ENCODE data around the gene PHLDA3. TPM values are rescaled to one million over a fixed set of nuclear protein-coding genes. Genes with fewer than 3 reads are reported as not detected.

The PHLDA3 gene
- total RNA-seq, 1 donor from 2014 or later = 150 TPM

GRCh38 chr1:201469645-201470074, 672 bp upstream of the PHLDA3 start:
- DNase-seq (ENCODE audit: low read depth) (no peak), FAIRE-seq (no peak)
- H3K9me3 ChIP-seq (ENCODE audit: insufficient read depth, low read depth, low read length) = no peaks in the 10 kb centered on the region
- peak overlapping the region; percentile 75 for H3K27ac Mint-ChIP-seq (ENCODE audit: unreplicated experiment)
- peak overlapping the region; percentile 96 for H3K4me3 ChIP-seq (ENCODE audit: insufficient read depth, low read depth, low read length)
- peak overlapping the region; percentile 99 for H3K4me2 ChIP-seq (ENCODE audit: low read length)
- peak overlapping the region; percentile 69 for H2AFZ ChIP-seq (ENCODE audit: low read depth, low read length)
- peak overlapping the region; percentile 89 for H3K27ac ChIP-seq (ENCODE audit: low read depth, low read length)
- no peak for TF ChIP-seq EZH2 (IDR thresholded peaks at IDR 0.05; ENCODE audit: insufficient read depth, low read length)
- TF ChIP-seq CTCF (IDR thresholded peaks at IDR 0.05; ENCODE audit: insufficient read depth, low read depth, low read length) = no peak
- peaks cover 36% of the 10 kb centered on the region for H4K20me1 ChIP-seq (ENCODE audit: insufficient read depth, low read length)
- H3K4me3 Mint-ChIP-seq (ENCODE audit: unreplicated experiment) = peak overlapping the region; percentile 92
- H3K27me3 Mint-ChIP-seq (ENCODE audit: low read depth, unreplicated experiment) = peaks cover 3% of the 10 kb centered on the region
- peaks cover 25% of the 10 kb centered on the region for H3K4me1 ChIP-seq (ENCODE audit: insufficient read depth, low read length)
- H3K36me3 ChIP-seq (ENCODE audit: insufficient read depth, low read length) = peaks cover 7% of the 10 kb centered on the region
- peaks cover 17% of the 10 kb centered on the region for H3K4me1 Mint-ChIP-seq (ENCODE audit: low read depth, unreplicated experiment)
- peak overlapping the region; percentile 97 for H3K9ac ChIP-seq (ENCODE audit: low read length)
- no peaks in the 10 kb centered on the region for H3K9me3 Mint-ChIP-seq (ENCODE audit: unreplicated experiment)
- peaks cover 10% of the 10 kb centered on the region for H3K36me3 Mint-ChIP-seq (ENCODE audit: low read depth, unreplicated experiment)
- peaks cover 43% of the 10 kb centered on the region for H3K79me2 ChIP-seq (ENCODE audit: insufficient read depth, low read length)
- no peaks in the 10 kb centered on the region for H3K27me3 ChIP-seq (ENCODE audit: insufficient read depth, low read length)

GRCh38 chr1:201468501-201468843, 516 bp downstream of the PHLDA3 start:
- FAIRE-seq = no peak
- TF ChIP-seq EZH2 (IDR thresholded peaks at IDR 0.05; ENCODE audit: insufficient read depth, low read length) = no peak
- TF ChIP-seq CTCF (IDR thresholded peaks at IDR 0.05; ENCODE audit: insufficient read depth, low read depth, low read length) = no peak
- Histone ChIP-seq H3K27ac (ENCODE audit: low read depth, low read length) (peak overlapping the region; percentile 89), H4K20me1 (ENCODE audit: insufficient read depth, low read length) (peaks cover 36% of the 10 kb centered on the region), H3K9me3 (ENCODE audit: insufficient read depth, low read depth, low read length) (no peaks in the 10 kb centered on the region), H3K79me2 (ENCODE audit: insufficient read depth, low read length) (peaks cover 50% of the 10 kb centered on the region), H3K4me1 (ENCODE audit: insufficient read depth, low read length) (peaks cover 25% of the 10 kb centered on the region), H3K4me2 (ENCODE audit: low read length) (peak overlapping the region; percentile 99), H3K27me3 (ENCODE audit: insufficient read depth, low read length) (no peaks in the 10 kb centered on the region), H2AFZ (ENCODE audit: low read depth, low read length) (peak overlapping the region; percentile 69), H3K4me3 (ENCODE audit: insufficient read depth, low read depth, low read length) (peak overlapping the region; percentile 96), H3K36me3 (ENCODE audit: insufficient read depth, low read length) (peaks cover 13% of the 10 kb centered on the region), H3K9ac (ENCODE audit: low read length) (peak overlapping the region; percentile 97)
- Mint-ChIP-seq H3K27me3 (ENCODE audit: low read depth, unreplicated experiment) (peaks cover 2% of the 10 kb centered on the region), H3K9me3 (ENCODE audit: unreplicated experiment) (no peaks in the 10 kb centered on the region), H3K4me1 (ENCODE audit: low read depth, unreplicated experiment) (peaks cover 26% of the 10 kb centered on the region), H3K27ac (ENCODE audit: unreplicated experiment) (peak overlapping the region; percentile 55), H3K36me3 (ENCODE audit: low read depth, unreplicated experiment) (peaks cover 13% of the 10 kb centered on the region), H3K4me3 (ENCODE audit: unreplicated experiment) (peak overlapping the region; percentile 99)
- no peak for DNase-seq (ENCODE audit: low read depth)

GRCh38 chr1:201466492-201466891, 2.5 kb downstream of the PHLDA3 start:
- Histone ChIP-seq H4K20me1 (ENCODE audit: insufficient read depth, low read length) (peaks cover 36% of the 10 kb centered on the region), H3K9me3 (ENCODE audit: insufficient read depth, low read depth, low read length) (no peaks in the 10 kb centered on the region), H3K9ac (ENCODE audit: low read length) (peak overlapping the region; percentile 97), H3K4me2 (ENCODE audit: low read length) (peak overlapping the region; percentile 99), H3K36me3 (ENCODE audit: insufficient read depth, low read length) (peaks cover 13% of the 10 kb centered on the region), H3K4me1 (ENCODE audit: insufficient read depth, low read length) (peaks cover 43% of the 10 kb centered on the region), H2AFZ (ENCODE audit: low read depth, low read length) (no peak overlapping the region), H3K27ac (ENCODE audit: low read depth, low read length) (no peak overlapping the region), H3K4me3 (ENCODE audit: insufficient read depth, low read depth, low read length) (peak overlapping the region; percentile 96), H3K79me2 (ENCODE audit: insufficient read depth, low read length) (peaks cover 50% of the 10 kb centered on the region), H3K27me3 (ENCODE audit: insufficient read depth, low read length) (no peaks in the 10 kb centered on the region)
- no peak for TF ChIP-seq CTCF (IDR thresholded peaks at IDR 0.05; ENCODE audit: insufficient read depth, low read depth, low read length)
- no peak for TF ChIP-seq EZH2 (IDR thresholded peaks at IDR 0.05; ENCODE audit: insufficient read depth, low read length)
- FAIRE-seq (no peak), DNase-seq (ENCODE audit: low read depth) (no peak)
- Mint-ChIP-seq H3K27me3 (ENCODE audit: low read depth, unreplicated experiment) (no peaks in the 10 kb centered on the region), H3K4me3 (ENCODE audit: unreplicated experiment) (peak overlapping the region; percentile 99), H3K36me3 (ENCODE audit: low read depth, unreplicated experiment) (peaks cover 13% of the 10 kb centered on the region), H3K4me1 (ENCODE audit: low read depth, unreplicated experiment) (peaks cover 43% of the 10 kb centered on the region), H3K9me3 (ENCODE audit: unreplicated experiment) (no peaks in the 10 kb centered on the region), H3K27ac (ENCODE audit: unreplicated experiment) (no peak overlapping the region)

Data from astrocyte (in vitro differentiated cells and primary cell).